GM12873 (cell line): ENCODE measurements around the gene ARG2.

Experiments
- CTCF ChIP-seq: IDR thresholded peaks from 2 replicates; pipeline ENCODE4 v1.5.1; 2012; ENCODE audit warnings: low read depth, mild to moderate bottlenecking, moderate library complexity, low read length, control low read depth; ENCODE audit not compliant: insufficient read depth; ENCODE audit errors: missing control alignments

Gene ARG2

GRCh38 chr14:67619446-67620216 is at the start of gene ARG2:
ARG2 (plus strand) TSS chr14:67619920; CDS start chr14:67619978, 58 bp downstream.
- no peak for TF ChIP-seq CTCF

- no peak for TF ChIP-seq CTCF
Measured at GRCh38 chr14:67570453-67570852, 49.3 kb upstream of the ARG2 start.

GRCh38 chr14:67571275-67571990 is 48.3 kb upstream of the ARG2 start:
- TF ChIP-seq CTCF: peak; percentile 90

GRCh38 chr14:67571991-67572323 is 47.8 kb upstream of the ARG2 start:
- TF ChIP-seq CTCF: no peak

- TF ChIP-seq CTCF: no peak
Measured at GRCh38 chr14:67572608-67573007, 47.1 kb upstream of the ARG2 start.

- no peak for TF ChIP-seq CTCF
Measured at GRCh38 chr14:67573228-67574010, 46.3 kb upstream of the ARG2 start.

GRCh38 chr14:67574156-67574555 is 45.6 kb upstream of the ARG2 start:
- no peak for TF ChIP-seq CTCF
